Stimulated activated CD8-positive, alpha-beta memory T cell treated with anti-CD3 and anti-CD28 coated beads, Interleukin-12 subunit alpha, Interleukin-12 subunit beta, amount 100 ng/mL, for 4 hours (primary cell): ENCODE data around the gene IFIT2.
"Not testable (repeated sequence)": the region's sequence is repeated elsewhere in the genome, so short reads cannot be mapped to it uniquely, and the experiment has no call there.

Experiments
- DNase-seq: peaks from one replicate; pipeline ENCODE4 v3.0.0-alpha.2; 2020; ENCODE audit warnings: low read depth

The IFIT2 gene

DNA sequence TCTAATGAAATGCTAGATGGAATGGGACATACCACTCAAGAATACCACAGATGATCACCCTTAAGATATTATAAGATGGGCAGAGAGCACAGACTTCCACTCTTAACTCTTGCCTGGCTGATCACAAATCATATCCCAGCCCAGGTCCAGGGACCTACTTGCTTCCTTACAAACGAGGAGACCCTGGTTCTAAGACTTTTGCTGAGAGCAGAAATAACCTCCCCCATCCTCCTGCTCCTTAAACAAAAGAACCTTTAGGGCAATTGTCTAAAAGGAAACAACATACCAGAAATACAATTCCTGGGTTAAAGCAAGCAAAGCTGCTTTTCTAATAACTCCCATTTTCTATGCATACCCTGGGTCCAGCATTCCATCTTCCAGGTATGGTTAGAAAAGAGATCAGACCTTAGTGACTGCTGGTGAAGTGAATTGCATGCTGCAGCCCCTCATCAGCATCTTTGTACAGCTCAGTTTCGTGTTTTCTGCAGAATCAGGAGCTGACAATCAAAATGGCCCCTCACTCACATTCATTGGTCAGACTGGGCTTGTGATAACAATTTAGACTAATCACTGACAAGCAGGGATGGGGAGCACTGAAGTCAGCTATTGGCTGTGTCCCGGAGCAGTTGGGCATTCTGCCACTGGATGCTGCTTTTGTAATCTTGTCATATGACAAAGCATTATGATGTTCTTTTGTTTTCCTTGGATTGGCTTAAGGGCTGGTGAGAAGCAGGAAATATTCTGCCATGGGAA lies 40.5 kb downstream of the IFIT2 start:
- DNase-seq = no peak

DNA sequence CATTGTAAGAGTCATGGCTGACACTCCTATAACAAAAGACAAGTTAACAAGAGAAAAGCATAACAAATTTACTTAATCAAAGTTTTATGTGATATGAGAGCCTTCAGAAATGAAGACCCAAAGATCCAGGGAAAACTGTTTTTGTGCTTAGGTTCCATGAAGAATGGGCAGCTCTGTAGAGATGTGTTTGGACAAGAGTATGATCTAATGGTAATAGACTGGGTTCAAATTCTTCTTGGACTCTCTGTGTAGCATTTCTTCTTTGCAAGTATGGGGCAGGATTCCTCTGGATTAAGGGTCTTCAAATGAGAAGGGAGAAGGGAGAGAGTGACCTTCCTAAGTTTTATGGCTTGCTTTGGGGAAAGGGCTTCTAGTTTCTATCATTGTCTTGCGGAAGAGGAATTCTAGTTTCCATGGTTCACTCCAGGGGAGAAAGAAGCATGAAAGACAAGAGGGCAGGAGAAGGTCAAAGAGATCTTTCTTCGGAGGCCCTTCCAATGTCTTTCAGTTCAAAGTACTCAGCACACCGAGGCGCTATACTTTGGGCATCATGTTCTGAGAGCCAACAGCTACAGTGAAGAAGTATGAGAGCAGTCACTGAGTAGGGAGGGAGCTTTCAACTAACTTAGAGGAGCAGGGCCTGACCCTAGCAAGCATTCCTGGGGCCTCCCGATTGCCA lies 41.4 kb downstream of the IFIT2 start:
- no peak for DNase-seq

GRCh38 chr10:89344156-89344555 lies 42.3 kb downstream of the IFIT2 start:
- no peak for DNase-seq

- no peak for DNase-seq
Observed at GRCh38 chr10:89345367-89346000, 43.6 kb downstream of the IFIT2 start.

GRCh38 chr10:89346405-89347254 lies 44.8 kb downstream of the IFIT2 start:
- DNase-seq = no peak

- DNase-seq = no peak
Observed at GRCh38 chr10:89347701-89348457, 46.0 kb downstream of the IFIT2 start.

DNA sequence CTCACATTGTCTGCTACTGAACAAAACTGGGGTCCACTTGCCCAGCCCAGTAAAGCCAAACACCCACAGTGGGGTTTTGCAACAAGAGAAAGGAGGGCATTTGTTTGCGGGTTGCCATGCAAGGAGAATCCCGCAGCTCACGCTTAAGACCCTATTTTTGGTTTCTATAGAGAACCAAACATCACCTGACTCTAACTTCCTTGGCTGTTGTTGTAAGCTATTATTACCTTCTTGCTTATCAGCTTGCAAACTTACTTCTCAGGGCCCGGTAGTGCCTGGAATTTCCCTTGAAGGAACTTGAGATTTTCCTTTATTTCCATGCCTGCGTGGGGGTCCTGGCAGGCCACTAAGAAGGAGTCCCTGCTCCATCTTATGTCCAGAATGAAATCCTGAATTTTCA lies 46.6 kb downstream of the IFIT2 start:
- DNase-seq = no peak

DNA sequence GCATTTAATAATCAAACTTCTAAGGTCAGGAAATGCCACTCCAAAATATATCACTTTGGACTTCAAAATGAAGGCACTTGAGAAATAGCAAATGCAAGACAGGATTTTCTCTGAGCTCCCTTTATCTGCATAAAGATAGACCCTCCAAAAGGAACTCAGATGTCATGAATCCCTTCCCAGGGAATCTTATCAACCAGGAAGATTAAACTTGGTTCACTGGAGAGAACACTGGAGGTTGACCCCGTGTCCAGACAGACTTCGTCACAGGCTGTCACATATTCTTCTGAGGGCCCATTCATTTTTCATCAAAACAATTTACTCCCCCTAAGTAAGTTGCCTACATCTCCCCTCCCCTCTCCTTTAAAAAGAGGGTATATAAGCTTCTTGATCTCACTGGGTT lies 47.1 kb downstream of the IFIT2 start:
- no peak for DNase-seq

- not testable (repeated sequence) for DNase-seq
Observed at GRCh38 chr10:89350631-89351315, 48.9 kb downstream of the IFIT2 start.

- no peak for DNase-seq
Observed at GRCh38 chr10:89351412-89351779, 49.5 kb downstream of the IFIT2 start.

DNA sequence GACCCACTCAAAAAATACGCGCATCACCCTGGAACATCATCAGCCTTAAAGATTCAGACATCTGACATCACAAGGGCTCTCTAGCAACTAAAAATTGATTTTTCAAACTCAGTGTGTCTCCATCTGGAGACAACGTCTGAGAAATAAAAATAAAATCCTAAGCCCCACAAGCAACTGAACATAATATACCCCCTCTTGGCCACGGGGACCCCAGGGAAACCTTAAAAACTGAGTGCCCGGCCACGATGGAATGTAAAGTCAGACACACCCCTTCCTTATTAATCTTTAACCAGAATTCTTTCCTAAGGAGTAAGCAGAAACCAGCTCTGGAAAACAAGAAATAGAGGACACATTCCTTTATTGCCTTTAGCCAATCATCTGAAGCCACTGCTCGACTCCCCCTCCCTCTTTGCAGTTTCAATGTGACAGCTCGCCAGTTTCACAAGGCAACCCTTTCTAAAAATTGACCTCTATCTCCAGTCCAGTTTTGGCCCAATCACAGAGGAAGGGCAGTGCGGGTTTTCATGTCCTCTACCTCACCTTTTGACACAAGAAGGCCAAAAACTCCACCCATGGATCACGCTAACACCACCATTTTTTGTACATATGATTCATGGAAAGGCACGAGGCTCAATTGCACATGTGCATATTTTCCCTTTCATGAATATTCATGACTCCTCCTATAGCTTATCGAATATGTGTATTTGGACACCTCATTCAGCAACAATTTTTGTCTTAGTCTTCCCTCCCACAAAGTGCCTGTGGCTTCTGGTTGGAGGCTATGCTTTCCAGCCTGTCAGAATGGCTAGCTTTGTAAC lies 50.1 kb downstream of the IFIT2 start:
- DNase-seq = no peak

- DNase-seq = no peak
Observed at GRCh38 chr10:89352802-89353201, 51.0 kb downstream of the IFIT2 start.

- no peak for DNase-seq
Observed at GRCh38 chr10:89355394-89355931, 53.6 kb downstream of the IFIT2 start.

- DNase-seq = no peak
Observed at GRCh38 chr10:89357096-89357495, 55.2 kb downstream of the IFIT2 start.

- no peak for DNase-seq
Observed at GRCh38 chr10:89357975-89358374, 56.1 kb downstream of the IFIT2 start.
